Measurements from ENCODE around the gene NANOS1.
"Not testable (repeated sequence)": the region's sequence is repeated elsewhere in the genome, so short reads cannot be mapped to it uniquely, and the experiment has no call there.

Gene NANOS1

DNA sequence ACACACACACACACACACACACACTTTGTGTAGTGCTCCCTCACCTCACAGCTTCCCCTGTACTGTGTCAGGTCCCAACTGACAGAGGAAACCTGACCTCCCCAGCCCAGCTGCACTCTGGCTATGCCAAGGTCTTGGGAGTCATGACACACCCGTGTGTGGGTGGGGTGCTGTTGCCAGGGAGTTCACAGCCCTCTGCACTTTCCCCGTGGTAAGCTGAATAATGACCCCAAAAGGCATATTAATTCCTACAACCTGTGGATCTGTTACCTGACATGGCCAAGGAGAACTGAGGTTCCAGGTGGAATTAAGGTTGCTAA is 8.9 kb upstream of the NANOS1 start:
- DNase-seq = no peak

GRCh38 chr10:119022846-119023552 is 6.5 kb upstream of the NANOS1 start:
- peak; percentile 16 for DNase-seq

DNA sequence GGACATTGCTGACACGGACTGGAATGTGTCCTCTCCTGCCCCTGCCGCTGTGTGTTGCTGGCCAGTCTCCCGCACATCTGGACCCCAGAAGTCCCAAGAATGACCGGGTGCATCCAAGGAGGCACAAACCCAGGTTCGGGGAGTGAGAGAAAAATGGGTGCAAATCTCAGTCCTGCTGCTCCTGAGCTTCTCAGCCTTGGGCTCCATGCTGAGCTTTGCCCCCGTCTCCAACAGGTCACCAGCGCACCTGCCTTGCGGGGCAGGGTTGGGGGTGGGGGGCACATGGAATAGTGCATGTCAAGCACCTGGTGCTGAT is 6.0 kb upstream of the NANOS1 start:
- no peak for DNase-seq

- no peak for DNase-seq
Observed at GRCh38 chr10:119024882-119025281, 4.6 kb upstream of the NANOS1 start.

GRCh38 chr10:119025336-119025735 is 4.2 kb upstream of the NANOS1 start:
- no peak for DNase-seq

GRCh38 chr10:119025776-119026175 is 3.7 kb upstream of the NANOS1 start:
- no peak for DNase-seq

GRCh38 chr10:119026301-119027110 is 3.0 kb upstream of the NANOS1 start:
- DNase-seq = no peak

DNA sequence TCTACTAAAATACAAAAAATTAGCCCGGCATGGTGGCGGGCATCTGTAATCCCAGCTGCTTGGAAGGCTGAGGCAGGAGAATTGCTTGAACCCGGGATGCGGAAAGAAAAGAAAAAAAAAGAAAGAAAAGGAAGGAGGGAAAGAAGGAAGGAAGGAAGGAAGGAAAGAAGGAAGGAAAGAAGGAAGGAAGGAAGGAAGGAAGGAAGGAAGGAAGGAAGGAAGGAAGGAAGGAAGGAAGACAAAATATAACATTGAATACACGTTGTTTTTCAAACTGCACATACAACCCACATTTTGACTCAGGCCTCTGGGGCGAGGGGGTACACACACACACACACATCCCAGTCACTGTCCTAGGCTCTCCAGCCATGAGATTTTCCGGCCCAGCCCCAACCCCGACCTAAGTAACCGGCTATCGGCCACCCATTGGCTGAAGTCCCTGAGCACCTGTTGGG is 1.0 kb upstream of the NANOS1 start:
- not testable (repeated sequence) for DNase-seq

DNA sequence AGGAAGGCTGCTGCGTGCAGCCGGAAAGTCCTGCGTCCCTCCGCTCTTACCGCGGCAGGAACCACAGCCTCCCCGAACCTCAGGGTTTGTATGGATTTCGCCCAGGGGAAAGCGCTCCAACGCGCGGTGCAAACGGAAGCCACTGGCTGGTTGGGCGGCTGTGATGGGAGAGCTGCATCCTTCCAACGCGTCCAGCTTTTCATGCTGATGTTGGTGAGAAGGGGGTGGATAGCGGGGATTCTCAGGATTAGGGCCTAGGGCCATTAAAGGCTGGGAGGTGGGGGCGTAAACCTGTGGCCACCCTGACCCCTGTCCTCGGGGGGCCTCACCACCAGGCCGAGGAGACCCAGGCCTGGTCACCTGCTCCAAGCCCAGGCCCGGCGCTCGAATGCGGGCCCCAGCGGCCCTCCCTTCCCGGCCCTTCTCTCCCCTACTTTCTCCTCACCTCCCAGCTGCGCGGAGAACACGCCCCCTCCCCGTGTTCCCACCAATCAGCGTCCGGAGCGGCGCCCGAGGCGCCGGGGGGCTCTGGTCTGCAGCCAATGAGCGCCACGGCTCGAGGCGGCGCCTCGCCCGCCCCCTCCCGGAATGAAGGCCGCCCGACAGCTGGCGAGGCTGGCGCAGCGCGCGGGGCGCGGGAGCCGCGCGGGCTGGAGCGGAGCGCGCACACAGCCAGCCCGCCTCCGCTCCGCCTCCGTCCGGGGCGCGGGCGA is 458 bp upstream of the NANOS1 start:
- DNase-seq = no peak

GRCh38 chr10:119030421-119031250 is 1.1 kb downstream of the NANOS1 start:
- no peak for DNase-seq

- DNase-seq = no peak
Observed at GRCh38 chr10:119031496-119032059, 2.1 kb downstream of the NANOS1 start.

DNA sequence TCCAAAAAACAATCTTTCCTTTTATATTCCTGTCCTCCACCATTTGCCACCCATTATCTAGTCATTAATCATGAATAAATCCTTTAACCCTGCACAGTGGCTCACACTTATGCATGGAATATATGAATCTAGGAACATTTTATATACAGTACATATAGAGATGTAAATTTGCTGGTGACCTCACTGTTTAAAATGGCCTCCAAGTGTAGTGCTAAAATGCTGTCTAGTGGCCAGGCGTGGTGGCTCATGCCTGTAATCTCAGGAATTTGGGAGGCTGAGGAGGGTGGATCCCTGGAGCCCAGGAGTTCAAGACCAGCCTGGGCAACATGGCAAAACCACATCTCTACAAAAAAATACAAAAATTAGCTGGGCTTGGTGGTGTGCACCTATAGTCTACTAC is 9.6 kb downstream of the NANOS1 start:
- DNase-seq = no peak

- no peak for DNase-seq
Observed at GRCh38 chr10:119041326-119041725, 11.8 kb downstream of the NANOS1 start.

- DNase-seq = no peak
Observed at GRCh38 chr10:119042169-119042568, 12.7 kb downstream of the NANOS1 start.

DNA sequence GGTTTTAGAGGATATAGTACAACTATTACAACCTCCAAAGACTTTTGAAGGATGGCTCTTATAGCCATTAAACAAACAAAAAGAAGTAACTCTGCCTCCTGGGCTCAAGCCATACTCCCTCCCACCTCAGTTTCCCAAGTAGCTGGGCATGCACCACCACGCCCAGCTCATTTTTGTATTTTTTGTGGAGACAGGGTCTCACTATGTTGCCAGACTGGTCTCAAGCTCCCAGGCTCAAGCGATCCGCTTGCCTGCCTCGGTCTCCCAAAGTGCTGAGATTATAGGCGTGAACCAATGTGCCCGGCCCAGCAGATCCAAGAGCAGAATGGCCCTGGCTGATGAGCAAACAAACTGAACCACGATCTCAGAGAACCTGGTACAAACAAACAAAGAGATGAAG is 16.0 kb downstream of the NANOS1 start:
- no peak for DNase-seq

GRCh38 chr10:119049361-119049760 is 19.8 kb downstream of the NANOS1 start:
- DNase-seq = no peak

GRCh38 chr10:119049777-119050176 is 20.3 kb downstream of the NANOS1 start:
- no peak for DNase-seq

- no peak for DNase-seq
Observed at GRCh38 chr10:119051775-119052174, 22.3 kb downstream of the NANOS1 start.

GRCh38 chr10:119055472-119055871 is 26.0 kb downstream of the NANOS1 start:
- DNase-seq = no peak

GRCh38 chr10:119058010-119058409 is 28.5 kb downstream of the NANOS1 start:
- DNase-seq = no peak

- no peak for DNase-seq
Observed at GRCh38 chr10:119059557-119059956, 30.0 kb downstream of the NANOS1 start.

DNA sequence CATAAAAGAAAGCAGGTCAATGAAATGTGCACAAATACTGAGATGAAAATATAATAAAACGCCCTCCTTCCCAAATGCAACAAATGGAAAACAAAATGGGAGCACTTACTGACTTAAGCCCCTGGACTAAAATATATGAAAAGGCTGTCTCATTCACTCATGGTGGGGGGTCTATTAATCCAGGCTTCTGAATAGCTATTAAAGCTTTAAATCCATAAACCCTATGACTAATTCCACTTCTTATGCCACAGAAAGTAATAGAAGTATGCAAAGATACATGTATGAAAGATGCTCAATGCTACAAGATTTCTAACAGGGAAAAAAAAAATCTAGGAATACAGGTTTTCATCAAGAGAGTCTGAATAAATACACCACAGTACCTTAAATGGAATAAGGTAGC is 30.6 kb downstream of the NANOS1 start:
- DNase-seq = no peak

GRCh38 chr10:119061352-119061751 is 31.8 kb downstream of the NANOS1 start:
- no peak for DNase-seq
